GM23338 (cell line): ENCODE measurements around the gene ZNF766. TPM values are rescaled to one million over a fixed set of nuclear protein-coding genes. Genes with fewer than 3 reads are reported as not detected.

Source experiments
- ATAC-seq: fragments of 200-7000 bp; cut with Tn5 transposase; 3 replicates; pipeline ENCODE4 v1.9.1; 2020
- DNase-seq: peaks from one replicate; pipeline ENCODE4 v3.0.0-alpha.2; 2015; ENCODE audit warnings: low spot score
- H2AFZ ChIP-seq: fragments of 200-600 bp; sonication (generic); 2 replicates; pipeline ENCODE4 v1.8.0; 2016; ENCODE audit warnings: antibody characterized with exemption, mild to moderate bottlenecking, moderate library complexity
- H3F3A ChIP-seq: fragments of 200-600 bp; sonication (generic); replicated peaks from 2 replicates; pipeline ENCODE4 v1.8.0; 2017; ENCODE audit warnings: antibody characterized with exemption, mixed run types, low read depth
- H3K27ac ChIP-seq: fragments of 200-600 bp; sonication (generic); 2 replicates; pipeline ENCODE4 v1.6.1; 2016; ENCODE audit warnings: low read depth
- H3K27me3 ChIP-seq: fragments of 200-600 bp; sonication (generic); 2 replicates; pipeline ENCODE4 v1.8.0; 2016; ENCODE audit warnings: mild to moderate bottlenecking, mixed run types, moderate library complexity; ENCODE audit not compliant: insufficient read depth
- H3K36me3 ChIP-seq: fragments of 200-600 bp; sonication (generic); 2 replicates; pipeline ENCODE4 v1.8.0; 2016; ENCODE audit warnings: mild to moderate bottlenecking; ENCODE audit not compliant: insufficient read depth
- H3K4me1 ChIP-seq: fragments of 200-600 bp; sonication (generic); 2 replicates; pipeline ENCODE4 v1.8.0; 2016; ENCODE audit warnings: mild to moderate bottlenecking, moderate library complexity; ENCODE audit not compliant: insufficient read depth
- H3K4me2 ChIP-seq: fragments of 200-600 bp; sonication (generic); 2 replicates; pipeline ENCODE4 v1.7.1; 2017; ENCODE audit warnings: mixed run types
- H3K4me3 ChIP-seq: fragments of 200-600 bp; sonication (generic); 2 replicates; pipeline ENCODE4 v1.6.1; 2016; ENCODE audit warnings: mixed run types
- H3K79me2 ChIP-seq: fragments of 200-600 bp; sonication (generic); replicated peaks from 2 replicates; pipeline ENCODE4 v1.8.0; 2017; ENCODE audit warnings: mild to moderate bottlenecking; ENCODE audit not compliant: insufficient read depth
- H3K9me2 ChIP-seq: fragments of 200-600 bp; sonication (generic); 2 replicates; pipeline ENCODE4 v1.8.0; 2017; ENCODE audit not compliant: insufficient read depth
- H4K20me1 ChIP-seq: fragments of 200-600 bp; sonication (generic); replicated peaks from 2 replicates; pipeline ENCODE4 v1.8.0; 2017; ENCODE audit warnings: mild to moderate bottlenecking; ENCODE audit not compliant: insufficient read depth
- H3K27ac Mint-ChIP-seq: 2 replicates; pipeline ENCODE4 v1.8.0; 2020; ENCODE audit warnings: inconsistent platforms, mild to moderate bottlenecking, moderate library complexity, mixed read lengths
- H3K27me3 Mint-ChIP-seq: 3 replicates; pipeline ENCODE4 v1.8.0; 2022; ENCODE audit warnings: low read depth, mild to moderate bottlenecking, moderate library complexity, mixed read lengths, inconsistent platforms; ENCODE audit not compliant: insufficient read depth, poor library complexity
- H3K36me3 Mint-ChIP-seq: 3 replicates; pipeline ENCODE4 v1.8.0; 2021; ENCODE audit warnings: low read depth, mild to moderate bottlenecking, inconsistent platforms, moderate library complexity, mixed read lengths
- H3K4me1 Mint-ChIP-seq: 3 replicates; pipeline ENCODE4 v1.8.0; 2020; ENCODE audit warnings: mild to moderate bottlenecking, inconsistent platforms, mixed read lengths
- H3K4me3 Mint-ChIP-seq: 3 replicates; pipeline ENCODE4 v1.8.0; 2021; ENCODE audit warnings: moderate library complexity, mild to moderate bottlenecking, inconsistent platforms, mixed read lengths
- H3K9me3 Mint-ChIP-seq: 3 replicates; pipeline ENCODE4 v1.8.0; 2020; ENCODE audit warnings: moderate library complexity, mild to moderate bottlenecking, inconsistent platforms, mixed read lengths
- CREB1 ChIP-seq: fragments of 250-450 bp; sonication (Bioruptor Pico); IDR thresholded peaks from 2 replicates; pipeline ENCODE4 v1.5.0; 2020; ENCODE audit warnings: low read depth, mild to moderate bottlenecking, moderate library complexity
- EZH2 ChIP-seq: fragments of 200-600 bp; sonication (generic); IDR thresholded peaks from one replicate; pipeline ENCODE4 v1.8.0; 2017; ENCODE audit warnings: antibody characterized with exemption, mild to moderate bottlenecking, low read depth; ENCODE audit not compliant: unreplicated experiment
- EZH2phosphoT487 ChIP-seq: fragments of 200-600 bp; sonication (generic); IDR thresholded peaks from one replicate; pipeline ENCODE4 v1.8.1; 2018; ENCODE audit warnings: antibody characterized with exemption; ENCODE audit not compliant: unreplicated experiment
- JUNB ChIP-seq: IDR thresholded peaks from one replicate; pipeline ENCODE4 v1.6.1; 2016; ENCODE audit warnings: antibody characterized with exemption; ENCODE audit not compliant: unreplicated experiment
- NANOG ChIP-seq: IDR thresholded peaks from 2 replicates; pipeline ENCODE4 v1.6.1; 2016; ENCODE audit warnings: antibody characterized with exemption, borderline replicate concordance
- POLR2AphosphoS5 ChIP-seq: IDR thresholded peaks from 2 replicates; pipeline ENCODE4 v1.6.1; 2016; ENCODE audit warnings: antibody characterized with exemption, low read depth
- STAT1 ChIP-seq: IDR thresholded peaks from one replicate; pipeline ENCODE4 v1.6.1; 2016; ENCODE audit warnings: antibody characterized with exemption; ENCODE audit not compliant: unreplicated experiment
- ZNF331 ChIP-seq: fragments of 250-450 bp; sonication (Bioruptor Pico); IDR thresholded peaks from 2 replicates; pipeline ENCODE4 v1.5.0; 2020; ENCODE audit warnings: low read depth, mild to moderate bottlenecking, moderate library complexity
- polyA plus RNA-seq: library from polyadenylated mRNA; unstranded; fragments of >200 nt; fragmentation: Nextera tagmentation; extraction: Ambion mirVana; gene quantifications from 2 replicates; pipeline ENCODE4 v1.2.1, GENCODE V29; 2016
- total RNA-seq: library from RNA; depleted of rRNA; stranded (reverse); fragments of >200 nt; shearing (Covaris generic); gene quantifications from 2 replicates; pipeline ENCODE4 v1.2.3, GENCODE V29; 2014
- TF ChIP-seq, protein P1 (sequence below): fragments of 250-450 bp; sonication (Bioruptor Pico); IDR thresholded peaks from 2 replicates; pipeline ENCODE4 v1.5.0; 2020; ENCODE audit warnings: mild to moderate bottlenecking, moderate library complexity
- TF ChIP-seq, protein P2 (sequence below): IDR thresholded peaks from one replicate; pipeline ENCODE4 v1.6.1; 2018; ENCODE audit warnings: antibody characterized with exemption; ENCODE audit not compliant: unreplicated experiment
- TF ChIP-seq, protein P3 (sequence below), 2 experiments: fragments of 200-600 bp in 1 of 2; sonication (generic) in 1 of 2; conservative IDR thresholded peaks; 2 replicates each; pipeline versions ENCODE4 v1.5.1 to v1.6.1; 2016 to 2017; ENCODE audit warnings: antibody characterized with exemption in 2 of 2, low read depth in 2 of 2, mild to moderate bottlenecking in 2 of 2, moderate library complexity in 1 of 2

The ZNF766 gene
- total and polyA plus RNA-seq, 2 experiments from 2014 or later = 22.1 to 29.3 TPM

DNA sequence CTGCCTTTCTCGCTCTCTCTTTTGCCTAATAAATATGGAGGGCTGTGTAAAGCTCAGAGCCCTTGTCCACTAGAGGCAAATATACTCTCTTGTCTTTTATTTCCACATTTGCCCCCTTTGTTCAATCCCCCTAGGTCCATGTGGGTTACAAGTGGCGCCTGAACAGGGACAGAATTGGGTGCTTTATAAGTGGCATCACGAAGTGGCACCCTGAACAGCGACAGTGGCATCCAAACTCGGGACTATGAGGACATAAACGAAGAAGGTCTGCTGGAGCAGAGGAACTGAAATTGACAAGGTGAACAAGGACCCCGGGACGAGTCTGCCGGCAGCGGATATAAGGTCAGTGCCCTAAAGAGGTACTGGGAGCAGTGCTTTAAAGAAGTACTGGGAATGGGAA lies 62.4 kb downstream of the ZNF766 start:
- no peaks in the 10 kb centered on the region for H3K4me1 ChIP-seq
- no peak overlapping the region for H3K4me3 ChIP-seq
- TF ChIP-seq, protein P1, sequence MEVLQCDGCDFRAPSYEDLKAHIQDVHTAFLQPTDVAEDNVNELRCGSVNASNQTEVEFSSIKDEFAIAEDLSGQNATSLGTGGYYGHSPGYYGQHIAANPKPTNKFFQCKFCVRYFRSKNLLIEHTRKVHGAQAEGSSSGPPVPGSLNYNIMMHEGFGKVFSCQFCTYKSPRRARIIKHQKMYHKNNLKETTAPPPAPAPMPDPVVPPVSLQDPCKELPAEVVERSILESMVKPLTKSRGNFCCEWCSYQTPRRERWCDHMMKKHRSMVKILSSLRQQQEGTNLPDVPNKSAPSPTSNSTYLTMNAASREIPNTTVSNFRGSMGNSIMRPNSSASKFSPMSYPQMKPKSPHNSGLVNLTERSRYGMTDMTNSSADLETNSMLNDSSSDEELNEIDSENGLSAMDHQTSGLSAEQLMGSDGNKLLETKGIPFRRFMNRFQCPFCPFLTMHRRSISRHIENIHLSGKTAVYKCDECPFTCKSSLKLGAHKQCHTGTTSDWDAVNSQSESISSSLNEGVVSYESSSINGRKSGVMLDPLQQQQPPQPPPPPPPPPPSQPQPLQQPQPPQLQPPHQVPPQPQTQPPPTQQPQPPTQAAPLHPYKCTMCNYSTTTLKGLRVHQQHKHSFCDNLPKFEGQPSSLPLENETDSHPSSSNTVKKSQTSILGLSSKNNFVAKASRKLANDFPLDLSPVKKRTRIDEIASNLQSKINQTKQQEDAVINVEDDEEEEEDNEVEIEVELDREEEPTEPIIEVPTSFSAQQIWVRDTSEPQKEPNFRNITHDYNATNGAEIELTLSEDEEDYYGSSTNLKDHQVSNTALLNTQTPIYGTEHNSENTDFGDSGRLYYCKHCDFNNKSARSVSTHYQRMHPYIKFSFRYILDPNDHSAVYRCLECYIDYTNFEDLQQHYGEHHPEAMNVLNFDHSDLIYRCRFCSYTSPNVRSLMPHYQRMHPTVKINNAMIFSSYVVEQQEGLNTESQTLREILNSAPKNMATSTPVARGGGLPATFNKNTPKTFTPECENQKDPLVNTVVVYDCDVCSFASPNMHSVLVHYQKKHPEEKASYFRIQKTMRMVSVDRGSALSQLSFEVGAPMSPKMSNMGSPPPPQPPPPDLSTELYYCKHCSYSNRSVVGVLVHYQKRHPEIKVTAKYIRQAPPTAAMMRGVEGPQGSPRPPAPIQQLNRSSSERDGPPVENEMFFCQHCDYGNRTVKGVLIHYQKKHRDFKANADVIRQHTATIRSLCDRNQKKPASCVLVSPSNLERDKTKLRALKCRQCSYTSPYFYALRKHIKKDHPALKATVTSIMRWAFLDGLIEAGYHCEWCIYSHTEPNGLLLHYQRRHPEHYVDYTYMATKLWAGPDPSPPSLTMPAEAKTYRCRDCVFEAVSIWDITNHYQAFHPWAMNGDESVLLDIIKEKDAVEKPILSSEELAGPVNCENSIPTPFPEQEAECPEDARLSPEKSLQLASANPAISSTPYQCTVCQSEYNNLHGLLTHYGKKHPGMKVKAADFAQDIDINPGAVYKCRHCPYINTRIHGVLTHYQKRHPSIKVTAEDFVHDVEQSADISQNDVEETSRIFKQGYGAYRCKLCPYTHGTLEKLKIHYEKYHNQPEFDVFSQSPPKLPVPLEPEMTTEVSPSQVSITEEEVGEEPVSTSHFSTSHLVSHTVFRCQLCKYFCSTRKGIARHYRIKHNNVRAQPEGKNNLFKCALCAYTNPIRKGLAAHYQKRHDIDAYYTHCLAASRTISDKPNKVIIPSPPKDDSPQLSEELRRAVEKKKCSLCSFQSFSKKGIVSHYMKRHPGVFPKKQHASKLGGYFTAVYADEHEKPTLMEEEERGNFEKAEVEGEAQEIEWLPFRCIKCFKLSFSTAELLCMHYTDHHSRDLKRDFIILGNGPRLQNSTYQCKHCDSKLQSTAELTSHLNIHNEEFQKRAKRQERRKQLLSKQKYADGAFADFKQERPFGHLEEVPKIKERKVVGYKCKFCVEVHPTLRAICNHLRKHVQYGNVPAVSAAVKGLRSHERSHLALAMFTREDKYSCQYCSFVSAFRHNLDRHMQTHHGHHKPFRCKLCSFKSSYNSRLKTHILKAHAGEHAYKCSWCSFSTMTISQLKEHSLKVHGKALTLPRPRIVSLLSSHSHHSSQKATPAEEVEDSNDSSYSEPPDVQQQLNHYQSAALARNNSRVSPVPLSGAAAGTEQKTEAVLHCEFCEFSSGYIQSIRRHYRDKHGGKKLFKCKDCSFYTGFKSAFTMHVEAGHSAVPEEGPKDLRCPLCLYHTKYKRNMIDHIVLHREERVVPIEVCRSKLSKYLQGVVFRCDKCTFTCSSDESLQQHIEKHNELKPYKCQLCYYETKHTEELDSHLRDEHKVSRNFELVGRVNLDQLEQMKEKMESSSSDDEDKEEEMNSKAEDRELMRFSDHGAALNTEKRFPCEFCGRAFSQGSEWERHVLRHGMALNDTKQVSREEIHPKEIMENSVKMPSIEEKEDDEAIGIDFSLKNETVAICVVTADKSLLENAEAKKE = no peak
- TF ChIP-seq STAT1 = no peak
- no peak for TF ChIP-seq ZNF331
- no peak for TF ChIP-seq JUNB
- TF ChIP-seq, protein P2, sequence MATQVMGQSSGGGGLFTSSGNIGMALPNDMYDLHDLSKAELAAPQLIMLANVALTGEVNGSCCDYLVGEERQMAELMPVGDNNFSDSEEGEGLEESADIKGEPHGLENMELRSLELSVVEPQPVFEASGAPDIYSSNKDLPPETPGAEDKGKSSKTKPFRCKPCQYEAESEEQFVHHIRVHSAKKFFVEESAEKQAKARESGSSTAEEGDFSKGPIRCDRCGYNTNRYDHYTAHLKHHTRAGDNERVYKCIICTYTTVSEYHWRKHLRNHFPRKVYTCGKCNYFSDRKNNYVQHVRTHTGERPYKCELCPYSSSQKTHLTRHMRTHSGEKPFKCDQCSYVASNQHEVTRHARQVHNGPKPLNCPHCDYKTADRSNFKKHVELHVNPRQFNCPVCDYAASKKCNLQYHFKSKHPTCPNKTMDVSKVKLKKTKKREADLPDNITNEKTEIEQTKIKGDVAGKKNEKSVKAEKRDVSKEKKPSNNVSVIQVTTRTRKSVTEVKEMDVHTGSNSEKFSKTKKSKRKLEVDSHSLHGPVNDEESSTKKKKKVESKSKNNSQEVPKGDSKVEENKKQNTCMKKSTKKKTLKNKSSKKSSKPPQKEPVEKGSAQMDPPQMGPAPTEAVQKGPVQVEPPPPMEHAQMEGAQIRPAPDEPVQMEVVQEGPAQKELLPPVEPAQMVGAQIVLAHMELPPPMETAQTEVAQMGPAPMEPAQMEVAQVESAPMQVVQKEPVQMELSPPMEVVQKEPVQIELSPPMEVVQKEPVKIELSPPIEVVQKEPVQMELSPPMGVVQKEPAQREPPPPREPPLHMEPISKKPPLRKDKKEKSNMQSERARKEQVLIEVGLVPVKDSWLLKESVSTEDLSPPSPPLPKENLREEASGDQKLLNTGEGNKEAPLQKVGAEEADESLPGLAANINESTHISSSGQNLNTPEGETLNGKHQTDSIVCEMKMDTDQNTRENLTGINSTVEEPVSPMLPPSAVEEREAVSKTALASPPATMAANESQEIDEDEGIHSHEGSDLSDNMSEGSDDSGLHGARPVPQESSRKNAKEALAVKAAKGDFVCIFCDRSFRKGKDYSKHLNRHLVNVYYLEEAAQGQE = no peak
- TF ChIP-seq CREB1 (CRISPR knock-in tag) = no peak
- TF ChIP-seq, protein P3, sequence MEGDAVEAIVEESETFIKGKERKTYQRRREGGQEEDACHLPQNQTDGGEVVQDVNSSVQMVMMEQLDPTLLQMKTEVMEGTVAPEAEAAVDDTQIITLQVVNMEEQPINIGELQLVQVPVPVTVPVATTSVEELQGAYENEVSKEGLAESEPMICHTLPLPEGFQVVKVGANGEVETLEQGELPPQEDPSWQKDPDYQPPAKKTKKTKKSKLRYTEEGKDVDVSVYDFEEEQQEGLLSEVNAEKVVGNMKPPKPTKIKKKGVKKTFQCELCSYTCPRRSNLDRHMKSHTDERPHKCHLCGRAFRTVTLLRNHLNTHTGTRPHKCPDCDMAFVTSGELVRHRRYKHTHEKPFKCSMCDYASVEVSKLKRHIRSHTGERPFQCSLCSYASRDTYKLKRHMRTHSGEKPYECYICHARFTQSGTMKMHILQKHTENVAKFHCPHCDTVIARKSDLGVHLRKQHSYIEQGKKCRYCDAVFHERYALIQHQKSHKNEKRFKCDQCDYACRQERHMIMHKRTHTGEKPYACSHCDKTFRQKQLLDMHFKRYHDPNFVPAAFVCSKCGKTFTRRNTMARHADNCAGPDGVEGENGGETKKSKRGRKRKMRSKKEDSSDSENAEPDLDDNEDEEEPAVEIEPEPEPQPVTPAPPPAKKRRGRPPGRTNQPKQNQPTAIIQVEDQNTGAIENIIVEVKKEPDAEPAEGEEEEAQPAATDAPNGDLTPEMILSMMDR (conservative IDR thresholded peaks at IDR 0.05; ENCODE audit: low read depth in 2 of 2) = no peak
- no peak for TF ChIP-seq EZH2phosphoT487
- no peak for TF ChIP-seq NANOG
- no peak for TF ChIP-seq POLR2AphosphoS5
- no peak for TF ChIP-seq EZH2
- H3K36me3 Mint-ChIP-seq = peaks cover 44% of the 10 kb centered on the region
- DNase-seq = no peak
- no peak overlapping the region for H3K4me3 Mint-ChIP-seq
- no peaks in the 10 kb centered on the region for H3K27me3 ChIP-seq
- no peaks in the 10 kb centered on the region for H3K4me1 Mint-ChIP-seq
- no peaks in the 10 kb centered on the region for H3F3A ChIP-seq
- peaks cover 82% of the 10 kb centered on the region for H3K9me3 Mint-ChIP-seq
- H2AFZ ChIP-seq = no peak overlapping the region
- no peaks in the 10 kb centered on the region for H3K79me2 ChIP-seq
- no peaks in the 10 kb centered on the region for H3K9me2 ChIP-seq
- no peak overlapping the region for H3K27ac Mint-ChIP-seq
- H3K27me3 Mint-ChIP-seq = peaks cover 9% of the 10 kb centered on the region
- ATAC-seq = no peak
- H3K4me2 ChIP-seq = no peak overlapping the region
- no peak overlapping the region for H3K27ac ChIP-seq
- no peaks in the 10 kb centered on the region for H4K20me1 ChIP-seq
- no peaks in the 10 kb centered on the region for H3K36me3 ChIP-seq
